K562 (cell line): ENCODE results near the gene ADAM8. TPM values are rescaled to one million over a fixed set of nuclear protein-coding genes. Genes with fewer than 3 reads are reported as not detected.
A peak's percentile ranks its signal among the peaks of the same experiment; 100 is the strongest.

Experiments used
- ATAC-seq: fragments of 200-7000 bp; cut with Tn5 transposase; 3 replicates; pipeline ENCODE4 v1.9.1; 2020; ENCODE audit warnings: moderate library complexity
- BruUV-seq: library from RNA; stranded (reverse); fragments of 400-500 nt; replicated peaks from 2 replicates; lab custom pipeline; 2021; lab: Mats Ljungman, UMichigan
- CTCF ChIA-PET: fragments of 300-600 bp; formaldehyde crosslinking; extraction: SDS; loops from one replicate; lab custom pipeline; 2021; ENCODE audit warnings: low intra/inter-chr PET ratio; lab: Yijun Ruan, JAX
- POLR2A ChIA-PET: fragments of 300-600, 350-650 bp; sonication (Branson Sonifier 250); formaldehyde crosslinking; extraction: SDS; loops from one replicate; lab custom pipeline; 2021; ENCODE audit warnings: antibody characterized with exemption, inconsistent platforms; lab: Yijun Ruan, JAX
- DNase-seq, 4 experiments: peaks; one replicate each; pipeline versions ENCODE4 v3.0.0 to v3.0.0-alpha.2; 2011 to 2018; ENCODE audit warnings: low spot score in 3 of 4, mixed read lengths in 3 of 4; ENCODE audit errors: extremely low read depth in 1 of 4
- FAIRE-seq: peaks from 2 replicates; lab custom pipeline; 2011; peaks lifted over from hg19 to GRCh38; lab: Jason Lieb, UNC
- H2AFZ ChIP-seq: 2 replicates; pipeline ENCODE4 v1.6.0; 2011; ENCODE audit warnings: low read depth, low read length, control low read depth, inconsistent platforms
- H3K27ac ChIP-seq: fragments of 200-600 bp; 3 replicates; pipeline ENCODE4 v1.8.0; 2011; ENCODE audit warnings: low read depth, mild to moderate bottlenecking, control low read depth, inconsistent platforms, low read length, moderate library complexity, mixed read lengths; ENCODE audit errors: extremely low read depth
- H3K27me3 ChIP-seq, 2 experiments: fragments of 300-600 bp in 1 of 2; 2 replicates in 1 of 2; 3 replicates in 1 of 2; pipeline versions ENCODE4 v1.6.0 to v1.8.0; 2011; ENCODE audit warnings: inconsistent platforms in 2 of 2, low read length in 2 of 2, mild to moderate bottlenecking in 1 of 2, mixed read lengths in 1 of 2, moderate library complexity in 1 of 2; ENCODE audit not compliant: control insufficient read depth in 2 of 2, insufficient read depth in 2 of 2
- H3K36me3 ChIP-seq: fragments of 300-600 bp; 3 replicates; pipeline ENCODE4 v1.8.0; 2011; ENCODE audit warnings: mild to moderate bottlenecking, low read length, inconsistent platforms; ENCODE audit not compliant: control insufficient read depth, insufficient read depth
- H3K4me1 ChIP-seq, 2 experiments: fragments of 200-600 bp in 1 of 2; replicated peaks in 1 of 2; 2 replicates in 1 of 2; 3 replicates in 1 of 2; pipeline versions ENCODE4 v1.5.1 to v1.8.0; 2011; ENCODE audit warnings: inconsistent platforms in 2 of 2, low read length in 2 of 2, mild to moderate bottlenecking in 1 of 2, mixed read lengths in 1 of 2, moderate library complexity in 1 of 2; ENCODE audit not compliant: control insufficient read depth in 2 of 2, insufficient read depth in 2 of 2
- H3K4me2 ChIP-seq: 2 replicates; pipeline ENCODE4 v1.6.1; 2011; ENCODE audit warnings: low read length, control low read depth, inconsistent platforms, mixed read lengths; ENCODE audit not compliant: insufficient read depth
- H3K4me3 ChIP-seq: fragments of 200-600 bp; sonication (generic), shearing (Covaris generic); 2 replicates; pipeline ENCODE4 v1.5.1; 2016; ENCODE audit warnings: control low read depth, inconsistent platforms
- H3K79me2 ChIP-seq: fragments of 200-600 bp; 3 replicates; pipeline ENCODE4 v1.8.0; 2011; ENCODE audit warnings: low read length, inconsistent platforms; ENCODE audit not compliant: control insufficient read depth, insufficient read depth
- H3K9ac ChIP-seq, 2 experiments: 2 replicates each; pipeline versions ENCODE4 v1.6.0 to v1.6.1; 2011; ENCODE audit warnings: low read depth in 2 of 2, low read length in 2 of 2, control low read depth in 1 of 2, inconsistent platforms in 1 of 2, mild to moderate bottlenecking in 1 of 2, mixed read lengths in 1 of 2; ENCODE audit not compliant: insufficient read depth in 1 of 2
- H3K9me1 ChIP-seq: one replicate; pipeline ENCODE4 v1.6.0; 2011; ENCODE audit warnings: inconsistent platforms, mild to moderate bottlenecking, low read length, moderate library complexity; ENCODE audit not compliant: control insufficient read depth, insufficient read depth
- H3K9me3 ChIP-seq: replicated peaks from 2 replicates; pipeline ENCODE4 v1.5.1; 2011; ENCODE audit warnings: low read depth, low read length, inconsistent platforms; ENCODE audit not compliant: control insufficient read depth, insufficient read depth
- H4K20me1 ChIP-seq: replicated peaks from 2 replicates; pipeline ENCODE4 v1.6.1; 2011; ENCODE audit warnings: low read length, inconsistent platforms, mixed read lengths; ENCODE audit not compliant: control insufficient read depth, insufficient read depth
- ARID3A ChIP-seq: IDR thresholded peaks from 2 replicates; pipeline ENCODE4 v1.6.1; 2012; ENCODE audit warnings: low read depth, low read length, improper control_type of control experiment, borderline replicate concordance
- ATF7 ChIP-seq: fragments of 450-650 bp; IDR thresholded peaks from 2 replicates; pipeline ENCODE4 v1.7.1; 2014; ENCODE audit warnings: mild to moderate bottlenecking, moderate library complexity
- CHD2 ChIP-seq: IDR thresholded peaks from 2 replicates; pipeline ENCODE4 v1.6.1; 2011; ENCODE audit warnings: low read depth, low read length
- CREM ChIP-seq: IDR thresholded peaks from 2 replicates; pipeline ENCODE4 v1.6.1; 2014; ENCODE audit warnings: antibody characterized with exemption, low read depth
- EGR1 ChIP-seq: fragments of 450-650 bp; conservative IDR thresholded peaks from 2 replicates; pipeline ENCODE4 v1.6.1; 2017; ENCODE audit warnings: mild to moderate bottlenecking
- FOXK2 ChIP-seq, 2 experiments: fragments of 450-650 bp; IDR thresholded peaks in 1 of 2; conservative IDR thresholded peaks in 1 of 2; 2 replicates each; pipeline ENCODE4 v1.6.1; 2016; ENCODE audit warnings: low read depth in 2 of 2, mild to moderate bottlenecking in 1 of 2
- GABPB1 ChIP-seq: sonication (generic); formaldehyde crosslinking; IDR thresholded peaks from 2 replicates; pipeline ENCODE4 v1.8.0; 2022; ENCODE audit warnings: mild to moderate bottlenecking, missing genetic modification reagents
- JUND ChIP-seq, 2 experiments: IDR thresholded peaks; 2 replicates in 1 of 2; 3 replicates in 1 of 2; pipeline ENCODE4 v1.6.1; 2011; ENCODE audit warnings: borderline replicate concordance in 2 of 2, low read depth in 2 of 2, low read length in 2 of 2, improper control_type of control experiment in 1 of 2, missing biosample characterization in 1 of 2, missing genetic modification characterization in 1 of 2, missing genetic modification reagents in 1 of 2
- PRDM10 ChIP-seq: fragments of 450-650 bp; IDR thresholded peaks from 2 replicates; pipeline ENCODE4 v1.6.1; 2018; ENCODE audit not compliant: partially characterized antibody
- TCF7L2 ChIP-seq: fragments of 150-350 bp; IDR thresholded peaks from 2 replicates; pipeline ENCODE4 v1.6.1; 2016; ENCODE audit warnings: low read depth, mild to moderate bottlenecking, low read length, moderate library complexity
- ZNF134 ChIP-seq: fragments of 250-450 bp; sonication (Bioruptor Pico); conservative IDR thresholded peaks from 2 replicates; pipeline ENCODE4 v1.4.0; 2020
- ZNF239 ChIP-seq: fragments of 250-450 bp; sonication (Bioruptor Pico); IDR thresholded peaks from 2 replicates; pipeline ENCODE4 v1.4.0; 2020; ENCODE audit warnings: mild to moderate bottlenecking
- ZNF24 ChIP-seq: fragments of 450-650 bp; IDR thresholded peaks from 2 replicates; pipeline ENCODE4 v1.6.1; 2016
- ZNF740 ChIP-seq, 3 experiments: fragments of 200-800 bp in 1 of 3; sonication (Bioruptor generic) in 1 of 3; sonication (generic) in 1 of 3; formaldehyde crosslinking in 1 of 3; IDR thresholded peaks; 2 replicates each; pipeline versions ENCODE4 v1.6.1 to v1.8.0; 2016 to 2022; ENCODE audit warnings: mild to moderate bottlenecking in 2 of 3, missing compliant biosample characterization in 2 of 3, missing genetic modification characterization in 2 of 3, missing genetic modification reagents in 1 of 3
- WGBS: fragments of 100-300 bp; shearing (Covaris generic); methylation state at CpG from one replicate; pipeline ENCODE4 v1.1.6; 2016; ENCODE audit warnings: low coverage, mixed read lengths; ENCODE audit not compliant: insufficient coverage; ENCODE audit errors: missing lambda C conversion rate; 5-methylcytosine and 5-hydroxymethylcytosine counted together
- in situ Hi-C: fragments of 300-500 bp; cut with MboI; formaldehyde crosslinking; loops from 4 replicates; pipeline ENCODE4 v1.15.0; 2018; ENCODE audit warnings: inconsistent platforms, mixed read lengths
- intact Hi-C: fragments of 100-400 bp; cut with micrococcal nuclease; formaldehyde crosslinking; loops from 2 replicates; pipeline ENCODE4 v1.14.2; 2022
- polyA plus RNA-seq, 8 experiments: library from polyadenylated mRNA; depleted of rRNA in 4 of 8; stranded (reverse) in 5 of 8; unstranded in 3 of 8; fragments of >200 nt; fragmentation: Nextera tagmentation in 2 of 8; fragmentation: Illumina TruSeq in 1 of 8; extraction: Ambion mirVana in 2 of 8; extraction: Trizol in 1 of 8; gene quantifications; 2 replicates each; pipeline versions ENCODE4 v1.2.1 to v1.2.3, GENCODE V29; 2011 to 2014; ENCODE audit warnings: inconsistent platforms in 1 of 8, missing spikeins in 1 of 8
- total RNA-seq, 7 experiments: library from RNA; depleted of rRNA in 6 of 7; stranded (reverse); fragments of >200 nt in 6 of 7; fragmentation: Illumina TruSeq in 2 of 7; extraction: Trizol in 2 of 7; gene quantifications; 2 replicates each; pipeline versions ENCODE4 v1.2.1 to v1.2.3, GENCODE V29; 2011 to 2021; ENCODE audit warnings: low replicate concordance in 1 of 7

Gene ADAM8
- total and polyA plus RNA-seq, 9 of the 15 experiments (the other 6 are each of a cell fraction or from before 2014, with no cell fraction given), result 0.07 to 7.0 (median 1.1) TPM

GRCh38 chr10:133316266-133316665, 39.6 kb upstream of the ADAM8 start:
- Histone ChIP-seq H3K4me1 (peaks cover 0 to 32% of the 10 kb centered on the region in 2 experiments; a peak in 4 of 5 replicates), H3K27me3 (no peaks in the 10 kb centered on the region), H3K27ac (no peak overlapping the region), H3K4me3 (no peak overlapping the region), H3K79me2 (no peaks in the 10 kb centered on the region)
- no peak for FAIRE-seq
- POLR2A ChIA-PET, result interaction anchor here (0.6 kb wide), 1 partner anchor 8 kb away, joined by 3 read pairs; no protein-coding TSS in a partner anchor
- TF ChIP-seq ZNF134 (CRISPR knock-in tag), result no peak
- TF ChIP-seq ARID3A, result no peak
- peak in 1 of 2 experiments; percentile 90; a peak in 2 of 4 replicates for TF ChIP-seq FOXK2 (conservative IDR thresholded peaks at IDR 0.05 in 1 of 2, IDR thresholded peaks at IDR 0.05 in 1 of 2; ENCODE audit: low read depth in 2 of 2)
- no peak for TF ChIP-seq CHD2
- peak; percentile 98 for TF ChIP-seq PRDM10
- TF ChIP-seq ZNF24, result no peak
- TF ChIP-seq GABPB1 (CRISPR knock-in tag), result no peak
- peak; percentile 30; the same call in 1 of the 2 replicates for TF ChIP-seq ZNF740 (CRISPR knock-in tag; IDR thresholded peaks at IDR 0.05)
- TF ChIP-seq ZNF740 (tag; IDR thresholded peaks at IDR 0.05), result no peak
- peak; percentile 54 for TF ChIP-seq EGR1
- 0 out of 2 replicates have a peak, but pooled peaks have one; percentile 30 for TF ChIP-seq JUND (IDR thresholded peaks at IDR 0.05; ENCODE audit: borderline replicate concordance, low read depth, low read length)
- TF ChIP-seq JUND (tag; IDR thresholded peaks at IDR 0.05; ENCODE audit: borderline replicate concordance, low read depth, low read length), result no peak
- TF ChIP-seq TCF7L2, result peak; percentile 73
- TF ChIP-seq CREM, result no peak
- TF ChIP-seq ATF7, result peak; percentile 73
- TF ChIP-seq ZNF239 (CRISPR knock-in tag), result no peak
- TF ChIP-seq, all 486 proteins: peak for 7
- Histone ChIP-seq H3K9ac (no peak overlapping the region), H3K9me3 (no peaks in the 10 kb centered on the region), H3K9me1 (no peaks in the 10 kb centered on the region), H4K20me1 (no peaks in the 10 kb centered on the region), H3K4me2 (no peak overlapping the region; the same call in 1 of the 2 replicates), H3K36me3 (peaks cover 19% of the 10 kb centered on the region; the same call in 2 of the 3 replicates), H2AFZ (no peak overlapping the region)
- no TSS peak for BruUV-seq
- DNase-seq (peak in 2 of 4 experiments; percentile 38 to 42), ATAC-seq (no peak)
- 62% methylated on average over 5 of the region's 9 CpGs for WGBS
- in situ Hi-C loops (no loop called here), intact Hi-C loops (no loop called here)
- CTCF ChIA-PET, result no interaction called here
